Measurements from ENCODE around the gene LILRA5. TPM values are rescaled to one million over a fixed set of nuclear protein-coding genes. Genes with fewer than 3 reads are reported as not detected.
"Not testable (repeated sequence)": the region's sequence is repeated elsewhere in the genome, so short reads cannot be mapped to it uniquely, and the experiment has no call there.

LILRA5 gene
- total RNA-seq, 1 donor from 2014 or later: not detected

DNA sequence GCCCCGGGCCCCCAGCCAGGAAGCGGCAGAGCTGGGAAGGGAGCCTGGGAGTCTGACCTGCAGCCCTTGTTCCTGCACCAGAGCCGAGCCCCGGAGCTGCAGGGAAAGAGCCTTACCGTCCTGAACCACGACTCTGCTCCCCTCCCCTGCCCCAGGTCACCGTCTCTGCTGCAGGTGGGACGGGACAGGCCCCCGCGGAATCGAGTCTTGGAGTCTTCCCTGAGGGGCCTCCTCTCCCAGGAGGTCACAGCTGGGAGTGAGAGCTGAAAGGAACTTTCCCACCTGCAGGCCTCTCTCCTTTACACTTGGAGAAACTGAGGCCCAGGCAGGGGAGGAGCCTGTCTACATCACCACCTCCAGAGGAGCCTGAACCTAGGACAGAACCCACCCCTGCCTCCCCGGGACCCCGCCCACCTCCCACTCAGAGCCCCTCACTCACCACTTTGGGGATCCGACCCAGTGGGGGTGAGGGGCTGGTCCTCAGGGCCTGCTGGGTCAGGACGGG is 35.8 kb downstream of the LILRA5 start:
- H3K4me1 Mint-ChIP-seq (ENCODE audit: low read depth, unreplicated experiment): peaks cover 12% of the 10 kb centered on the region
- not testable (repeated sequence) for H3K27ac Mint-ChIP-seq (ENCODE audit: unreplicated experiment); H3K27me3 Mint-ChIP-seq (ENCODE audit: unreplicated experiment); H3K4me3 Mint-ChIP-seq (ENCODE audit: unreplicated experiment); H3K36me3 Mint-ChIP-seq (ENCODE audit: unreplicated experiment); DNase-seq; H3K9me3 Mint-ChIP-seq (ENCODE audit: unreplicated experiment)

DNA sequence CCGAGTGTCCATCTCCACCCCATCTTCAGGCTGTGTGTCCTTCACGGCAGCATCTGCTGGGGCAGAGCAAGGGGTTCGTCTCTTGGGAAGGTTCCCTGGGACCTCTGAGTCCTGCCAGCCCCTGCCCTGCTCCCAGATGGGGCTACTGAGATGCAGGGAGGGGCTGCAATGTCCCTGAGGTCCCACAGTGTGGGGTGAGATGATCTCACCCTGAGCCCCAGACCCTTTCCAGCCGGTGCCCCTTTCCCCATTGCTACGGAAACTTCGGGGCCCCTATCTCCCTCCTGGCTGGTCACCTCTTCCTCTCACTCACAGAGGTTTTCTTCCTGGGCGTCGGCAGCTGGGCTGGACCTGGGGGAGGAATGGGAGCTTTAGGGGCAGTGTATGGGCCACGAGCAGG is 37.0 kb downstream of the LILRA5 start:
- Mint-ChIP-seq H3K9me3 (ENCODE audit: unreplicated experiment) (peaks cover 8% of the 10 kb centered on the region), H3K36me3 (ENCODE audit: unreplicated experiment) (no peaks in the 10 kb centered on the region), H3K4me1 (ENCODE audit: low read depth, unreplicated experiment) (peaks cover 12% of the 10 kb centered on the region), H3K27ac (ENCODE audit: unreplicated experiment) (peak overlapping the region; percentile 22), H3K27me3 (ENCODE audit: unreplicated experiment) (no peaks in the 10 kb centered on the region), H3K4me3 (ENCODE audit: unreplicated experiment) (no peak overlapping the region)
- DNase-seq: no peak
- TF ChIP-seq, protein P1, sequence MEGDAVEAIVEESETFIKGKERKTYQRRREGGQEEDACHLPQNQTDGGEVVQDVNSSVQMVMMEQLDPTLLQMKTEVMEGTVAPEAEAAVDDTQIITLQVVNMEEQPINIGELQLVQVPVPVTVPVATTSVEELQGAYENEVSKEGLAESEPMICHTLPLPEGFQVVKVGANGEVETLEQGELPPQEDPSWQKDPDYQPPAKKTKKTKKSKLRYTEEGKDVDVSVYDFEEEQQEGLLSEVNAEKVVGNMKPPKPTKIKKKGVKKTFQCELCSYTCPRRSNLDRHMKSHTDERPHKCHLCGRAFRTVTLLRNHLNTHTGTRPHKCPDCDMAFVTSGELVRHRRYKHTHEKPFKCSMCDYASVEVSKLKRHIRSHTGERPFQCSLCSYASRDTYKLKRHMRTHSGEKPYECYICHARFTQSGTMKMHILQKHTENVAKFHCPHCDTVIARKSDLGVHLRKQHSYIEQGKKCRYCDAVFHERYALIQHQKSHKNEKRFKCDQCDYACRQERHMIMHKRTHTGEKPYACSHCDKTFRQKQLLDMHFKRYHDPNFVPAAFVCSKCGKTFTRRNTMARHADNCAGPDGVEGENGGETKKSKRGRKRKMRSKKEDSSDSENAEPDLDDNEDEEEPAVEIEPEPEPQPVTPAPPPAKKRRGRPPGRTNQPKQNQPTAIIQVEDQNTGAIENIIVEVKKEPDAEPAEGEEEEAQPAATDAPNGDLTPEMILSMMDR (IDR thresholded peaks at IDR 0.05; ENCODE audit: partially characterized antibody, unreplicated experiment): no peak

GRCh38 chr19:54274516-54274915 is 38.5 kb downstream of the LILRA5 start:
- H3K27me3 Mint-ChIP-seq (ENCODE audit: unreplicated experiment); H3K9me3 Mint-ChIP-seq (ENCODE audit: unreplicated experiment); H3K36me3 Mint-ChIP-seq (ENCODE audit: unreplicated experiment): not testable (repeated sequence)
- Mint-ChIP-seq H3K4me1 (ENCODE audit: low read depth, unreplicated experiment) (peaks cover 12% of the 10 kb centered on the region), H3K27ac (ENCODE audit: unreplicated experiment) (peak overlapping the region; percentile 75), H3K4me3 (ENCODE audit: unreplicated experiment) (peak overlapping the region; percentile 16)
- DNase-seq: peak; percentile 55

GRCh38 chr19:54273821-54274220 is 39.1 kb downstream of the LILRA5 start:
- Mint-ChIP-seq H3K36me3 (ENCODE audit: unreplicated experiment) (no peaks in the 10 kb centered on the region), H3K27ac (ENCODE audit: unreplicated experiment) (peak overlapping the region; percentile 75), H3K27me3 (ENCODE audit: unreplicated experiment) (no peaks in the 10 kb centered on the region), H3K9me3 (ENCODE audit: unreplicated experiment) (peaks cover 8% of the 10 kb centered on the region), H3K4me1 (ENCODE audit: low read depth, unreplicated experiment) (peaks cover 12% of the 10 kb centered on the region), H3K4me3 (ENCODE audit: unreplicated experiment) (peak overlapping the region; percentile 16)
- no peak for DNase-seq
- TF ChIP-seq, protein P1 (IDR thresholded peaks at IDR 0.05; ENCODE audit: partially characterized antibody, unreplicated experiment): no peak

DNA sequence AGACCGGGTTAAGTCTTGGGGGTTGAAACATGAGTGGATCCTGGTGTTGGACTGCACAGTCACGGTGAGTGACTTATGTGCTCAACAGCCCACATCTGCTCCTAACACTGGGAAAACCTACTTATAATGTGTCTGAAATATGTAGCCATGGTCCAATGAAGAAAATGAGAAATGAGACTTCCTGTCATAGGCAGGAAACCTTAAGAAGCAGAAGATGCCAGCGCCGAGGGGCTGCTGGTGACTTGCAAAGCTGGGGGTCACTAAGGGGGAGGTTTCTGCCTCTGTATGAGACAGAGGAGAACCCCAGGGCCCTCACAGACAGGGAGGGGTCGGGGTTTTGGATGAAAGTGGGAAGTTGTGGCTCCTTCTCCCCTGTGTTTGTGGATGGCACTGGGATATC is 40.8 kb downstream of the LILRA5 start:
- not testable (repeated sequence) for DNase-seq; H3K4me3 Mint-ChIP-seq (ENCODE audit: unreplicated experiment); H3K9me3 Mint-ChIP-seq (ENCODE audit: unreplicated experiment); H3K27ac Mint-ChIP-seq (ENCODE audit: unreplicated experiment); H3K36me3 Mint-ChIP-seq (ENCODE audit: unreplicated experiment); H3K27me3 Mint-ChIP-seq (ENCODE audit: unreplicated experiment)
- peaks cover 11% of the 10 kb centered on the region for H3K4me1 Mint-ChIP-seq (ENCODE audit: low read depth, unreplicated experiment)

DNA sequence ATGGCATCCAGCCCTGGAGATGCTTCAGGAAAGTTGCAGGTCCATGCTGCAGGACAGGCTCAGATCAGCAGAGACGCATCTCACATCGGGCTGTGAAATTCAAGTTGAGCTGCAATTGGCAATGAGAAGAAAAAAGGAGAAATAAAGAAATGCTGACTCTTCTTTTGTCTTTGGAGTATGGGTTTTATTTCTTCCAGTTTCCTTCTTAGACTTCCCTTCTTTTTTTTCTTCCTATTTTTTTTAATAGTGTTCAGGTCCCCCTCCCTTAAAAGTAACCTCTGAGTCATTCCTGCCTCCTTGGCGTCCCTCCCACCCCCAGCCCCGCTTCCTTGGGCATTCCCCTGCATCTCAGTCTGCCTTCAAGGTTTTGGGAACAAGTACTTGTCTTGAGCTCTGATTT is 41.4 kb downstream of the LILRA5 start:
- not testable (repeated sequence) for H3K27me3 Mint-ChIP-seq (ENCODE audit: unreplicated experiment); H3K36me3 Mint-ChIP-seq (ENCODE audit: unreplicated experiment); H3K9me3 Mint-ChIP-seq (ENCODE audit: unreplicated experiment); H3K27ac Mint-ChIP-seq (ENCODE audit: unreplicated experiment); H3K4me3 Mint-ChIP-seq (ENCODE audit: unreplicated experiment); DNase-seq
- H3K4me1 Mint-ChIP-seq (ENCODE audit: low read depth, unreplicated experiment): peaks cover 11% of the 10 kb centered on the region

DNA sequence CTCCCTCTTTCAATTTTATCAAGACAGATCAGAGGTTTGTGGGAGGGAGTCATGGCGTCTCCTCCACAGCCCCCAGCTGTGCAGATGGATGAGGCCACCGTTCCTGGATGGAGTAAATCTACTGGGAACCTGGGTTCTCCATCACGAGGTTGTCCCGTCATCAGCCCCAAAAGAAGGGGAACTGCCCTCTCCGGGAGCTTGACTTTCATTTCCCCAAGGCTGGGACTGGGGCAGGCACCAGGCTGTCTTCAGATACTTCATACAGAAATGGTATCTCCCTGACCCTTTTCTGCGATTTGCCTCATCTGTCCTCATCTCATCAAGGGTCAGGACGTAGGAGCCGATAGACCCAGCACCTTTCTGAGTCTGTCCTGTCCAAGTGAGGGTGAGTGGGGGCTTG is 41.9 kb downstream of the LILRA5 start:
- H3K27ac Mint-ChIP-seq (ENCODE audit: unreplicated experiment): no peak overlapping the region
- DNase-seq: no peak
- no peaks in the 10 kb centered on the region for H3K36me3 Mint-ChIP-seq (ENCODE audit: unreplicated experiment)
- peaks cover 11% of the 10 kb centered on the region for H3K4me1 Mint-ChIP-seq (ENCODE audit: low read depth, unreplicated experiment)
- TF ChIP-seq, protein P1 (IDR thresholded peaks at IDR 0.05; ENCODE audit: partially characterized antibody, unreplicated experiment): no peak
- peaks cover 8% of the 10 kb centered on the region for H3K9me3 Mint-ChIP-seq (ENCODE audit: unreplicated experiment)
- no peak overlapping the region for H3K4me3 Mint-ChIP-seq (ENCODE audit: unreplicated experiment)
- no peaks in the 10 kb centered on the region for H3K27me3 Mint-ChIP-seq (ENCODE audit: unreplicated experiment)

Data from glutamatergic neuron (in vitro differentiated cells).